NCI-H510A treated with DMSO at 0.1 percent for 48 hours (cell line): ENCODE data around the gene CPB1.

ENCODE experiments used
- DNase-seq: peaks from one replicate; lab custom pipeline; 2025; lab: John Stamatoyannopoulos, UW

Gene CPB1

DNA sequence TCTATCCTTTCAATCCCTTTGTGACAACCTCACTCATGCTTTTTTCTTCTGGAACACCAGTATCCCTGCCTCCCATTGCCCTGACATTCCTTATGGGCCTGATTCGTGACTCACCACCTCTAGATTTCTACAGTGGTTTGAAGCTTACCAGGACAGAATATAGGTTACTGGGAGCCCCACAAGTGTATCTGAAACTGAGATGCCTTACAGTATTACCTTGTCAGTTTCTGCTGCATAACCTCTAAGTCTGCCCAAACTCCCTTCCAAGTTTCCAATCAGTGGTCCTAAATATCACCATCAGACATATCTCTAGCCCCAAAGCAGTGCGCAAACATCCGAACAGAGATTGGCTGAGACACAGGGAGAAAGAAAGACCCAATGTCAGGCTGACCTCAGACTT, 5.6 kb downstream of the CPB1 start:
- no peak for DNase-seq

DNA sequence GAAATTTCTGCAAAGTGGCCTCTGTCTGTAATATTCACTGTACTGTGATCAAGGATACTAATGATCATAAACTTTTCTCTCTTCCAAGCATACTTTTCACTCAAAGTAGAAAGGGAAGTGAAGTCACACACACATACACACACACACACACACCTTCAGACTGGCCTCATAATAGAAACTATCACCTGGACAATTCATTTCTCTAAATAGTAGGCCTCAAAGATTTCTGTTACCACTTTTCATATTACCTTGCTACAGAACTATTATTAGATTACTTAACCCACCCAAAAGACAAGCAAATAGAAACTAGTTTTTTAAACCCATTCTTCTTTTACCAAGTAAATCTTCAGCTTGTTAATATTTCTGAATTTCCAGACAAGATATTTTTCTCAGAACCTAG, 12.2 kb downstream of the CPB1 start:
- no peak for DNase-seq

DNA sequence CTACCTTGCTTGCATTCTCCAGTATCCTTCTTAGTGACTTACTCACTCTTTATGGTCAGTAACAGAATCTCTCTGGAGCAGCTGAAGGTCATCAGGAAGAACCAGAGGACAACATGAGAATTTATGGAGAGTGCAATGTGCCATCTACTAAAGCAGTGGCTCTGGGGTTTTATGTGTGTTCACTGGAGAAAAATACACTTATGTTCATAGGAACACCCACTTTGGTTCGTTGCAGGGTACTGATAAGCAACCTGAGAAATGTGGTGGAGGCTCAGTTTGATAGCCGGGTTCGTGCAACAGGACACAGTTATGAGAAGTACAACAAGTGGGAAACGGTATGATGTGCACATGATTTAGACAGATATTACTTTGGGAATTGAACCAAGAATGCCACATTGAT, 12.8 kb downstream of the CPB1 start:
- no peak for DNase-seq

DNA sequence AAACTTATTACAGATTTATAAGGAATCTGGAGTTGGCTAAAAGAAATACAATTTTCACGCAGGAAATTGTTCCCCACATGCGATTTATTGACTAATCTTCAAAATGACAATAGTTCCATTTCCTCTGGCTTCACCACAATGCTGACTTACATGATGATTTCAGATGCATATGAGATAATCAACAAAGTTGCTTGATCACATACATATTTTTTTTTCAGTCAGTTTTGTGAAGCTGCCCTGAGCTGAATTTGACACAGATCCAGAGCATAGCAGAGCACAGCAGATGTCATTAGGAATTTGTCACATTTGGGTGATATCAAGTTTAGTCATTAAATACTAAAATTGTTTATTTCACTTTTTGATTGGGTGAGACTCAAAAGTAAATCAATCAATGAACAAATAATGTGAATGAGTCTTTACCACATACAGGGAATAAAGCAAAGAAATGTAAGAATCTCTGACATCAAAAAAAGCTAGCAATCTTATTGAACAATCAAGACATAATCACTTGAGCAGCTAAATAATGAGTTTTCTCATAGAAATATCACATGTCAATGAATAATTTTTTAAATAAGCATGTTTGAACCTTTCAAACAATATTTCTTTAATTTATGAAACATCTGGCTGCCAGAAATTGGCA, 18.3 kb downstream of the CPB1 start:
- DNase-seq: no peak

DNA sequence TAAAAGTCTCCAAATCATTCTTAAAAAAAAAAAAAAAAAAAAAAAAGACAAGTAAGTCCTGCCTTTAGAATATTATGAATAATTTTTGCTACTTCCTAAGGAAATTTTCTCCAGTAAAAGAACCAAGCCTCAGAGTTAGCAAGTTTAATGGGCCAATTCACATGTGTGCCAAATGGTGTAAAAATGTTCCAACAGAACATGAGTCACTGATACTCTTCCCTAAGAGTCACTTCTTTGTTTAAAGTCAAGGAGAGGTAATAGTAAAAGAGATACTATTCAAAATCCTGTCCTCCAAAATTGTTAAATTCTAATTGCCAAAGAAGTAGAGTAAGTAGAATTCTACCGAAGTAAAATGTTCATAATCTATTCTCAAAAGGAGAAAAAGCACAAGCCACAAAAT, 19.7 kb downstream of the CPB1 start:
- no peak for DNase-seq

DNA sequence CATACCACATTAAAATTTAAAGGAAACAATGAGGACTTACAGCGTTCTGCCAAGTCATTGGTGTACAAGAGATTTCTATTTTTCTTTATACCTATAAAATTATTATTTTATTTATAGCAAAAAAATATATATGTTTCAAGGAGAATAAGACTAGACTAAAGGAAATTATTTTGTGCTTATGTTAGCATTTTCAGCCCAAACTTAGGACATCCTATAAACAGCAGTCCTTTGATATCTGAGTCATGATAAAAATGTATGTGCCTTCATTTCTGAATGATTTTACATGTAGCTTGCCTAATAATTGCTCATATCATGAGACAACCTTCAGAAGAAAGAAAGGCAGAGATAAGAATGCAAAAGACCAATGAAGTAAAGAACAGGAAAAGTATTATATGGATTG, 20.8 kb downstream of the CPB1 start:
- no peak for DNase-seq

DNA sequence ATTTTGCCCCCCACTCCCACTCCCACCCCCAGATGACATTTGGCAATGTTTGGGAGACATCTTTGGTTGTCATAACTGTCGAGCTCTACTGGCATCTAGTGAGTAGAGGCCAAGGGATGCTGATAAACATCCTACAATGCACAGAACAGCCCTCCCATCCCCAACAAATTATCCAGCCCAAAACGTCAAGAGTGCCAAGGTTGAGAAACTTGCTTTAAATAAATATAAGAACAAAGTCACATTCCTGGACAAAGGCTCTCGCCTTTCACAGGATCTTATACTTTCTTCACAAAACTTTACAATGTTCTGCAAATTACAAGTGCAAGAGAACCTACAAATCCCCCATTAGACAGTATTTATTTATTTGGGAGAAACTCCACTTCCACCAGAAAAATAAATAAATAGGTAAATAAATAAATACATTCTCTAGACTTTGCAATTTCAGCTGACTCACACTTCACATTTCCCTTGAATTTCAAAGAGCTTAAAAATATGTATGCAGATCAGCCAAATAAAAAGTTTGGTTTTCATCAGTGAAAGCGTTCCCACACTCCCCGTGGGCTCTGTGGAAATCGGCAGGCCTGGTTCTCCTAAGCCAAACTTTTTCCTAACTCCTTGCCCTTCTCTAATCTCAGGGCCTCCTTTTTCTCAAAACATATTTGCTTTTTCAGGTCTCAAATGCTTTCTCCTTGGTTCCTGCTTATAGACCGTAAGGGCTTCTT, 24.8 kb downstream of the CPB1 start:
- DNase-seq: no peak

DNA sequence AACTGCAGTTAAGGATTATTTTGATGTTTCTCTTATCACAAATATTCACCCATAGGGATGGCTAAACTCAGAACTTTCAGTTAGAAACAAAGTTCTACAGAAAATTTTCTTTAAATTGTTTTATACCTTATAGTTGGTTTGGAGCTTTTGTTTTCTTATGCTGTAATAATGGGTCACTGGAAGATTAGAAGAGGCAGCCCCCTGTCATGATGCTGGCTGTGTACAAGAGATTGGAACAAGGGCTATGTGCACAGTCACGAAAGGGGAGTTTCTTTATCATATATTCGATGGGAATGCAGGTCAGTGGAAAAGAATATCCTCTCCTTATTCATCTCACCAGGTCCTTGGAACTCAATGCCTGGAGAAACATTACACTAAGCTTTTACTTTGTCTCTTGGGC, 25.5 kb downstream of the CPB1 start:
- DNase-seq: no peak

DNA sequence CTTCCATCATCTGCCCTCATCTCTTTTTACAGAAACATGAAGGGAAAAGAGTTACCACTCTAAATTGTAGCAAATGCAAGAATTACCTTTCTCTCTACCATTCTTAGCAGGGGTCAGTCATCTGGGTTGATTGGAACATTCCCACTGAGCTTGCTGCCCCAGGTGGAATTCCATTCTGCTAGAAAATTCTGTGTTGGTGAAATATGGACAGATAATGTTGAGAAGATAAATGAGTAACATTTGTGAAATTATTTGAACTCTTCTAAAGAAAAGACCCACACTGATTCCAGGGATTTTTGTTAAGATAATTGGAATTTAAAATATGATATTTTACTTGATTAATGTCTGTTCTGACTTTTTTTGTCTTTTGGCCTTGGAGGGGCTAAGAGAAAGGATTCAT, 26.4 kb downstream of the CPB1 start:
- DNase-seq: no peak

DNA sequence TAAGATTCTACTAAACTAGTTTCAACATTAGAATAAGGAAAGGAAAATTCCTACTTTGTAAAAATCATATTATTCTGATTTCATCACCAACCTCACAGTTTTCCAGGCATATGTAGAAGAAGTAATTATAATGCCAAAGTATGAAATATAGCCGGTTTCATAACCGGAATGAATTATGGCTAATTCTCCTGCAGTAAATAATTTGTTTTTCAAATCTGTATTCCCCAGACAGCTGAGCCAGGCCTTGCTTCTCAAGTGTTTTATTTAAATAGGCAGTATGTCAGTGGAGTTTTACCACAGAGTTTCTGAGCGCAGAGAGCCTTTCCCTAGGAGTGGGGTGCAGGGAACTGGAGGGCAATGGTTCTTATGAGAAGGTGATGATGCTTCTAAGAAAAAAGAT, 28.8 kb downstream of the CPB1 start:
- DNase-seq: no peak

DNA sequence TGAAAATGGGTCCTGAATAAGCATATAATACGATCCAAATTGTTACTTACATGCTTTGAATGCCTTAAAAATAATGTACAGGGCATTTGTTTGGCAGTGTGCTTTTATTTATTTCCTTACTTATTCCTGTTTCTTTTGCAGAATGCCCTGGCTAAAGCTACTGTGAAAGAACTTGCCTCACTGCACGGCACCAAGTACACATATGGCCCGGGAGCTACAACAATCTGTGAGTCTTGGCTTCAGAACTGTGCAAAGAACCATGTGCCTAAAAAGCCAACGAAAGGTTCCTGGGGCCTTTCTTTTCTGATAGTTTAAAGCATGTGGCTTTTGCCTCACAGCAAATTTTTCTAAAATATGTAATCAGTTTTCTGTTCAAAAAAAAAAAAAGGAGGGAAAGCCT, 29.7 kb downstream of the CPB1 start:
- DNase-seq: no peak

DNA sequence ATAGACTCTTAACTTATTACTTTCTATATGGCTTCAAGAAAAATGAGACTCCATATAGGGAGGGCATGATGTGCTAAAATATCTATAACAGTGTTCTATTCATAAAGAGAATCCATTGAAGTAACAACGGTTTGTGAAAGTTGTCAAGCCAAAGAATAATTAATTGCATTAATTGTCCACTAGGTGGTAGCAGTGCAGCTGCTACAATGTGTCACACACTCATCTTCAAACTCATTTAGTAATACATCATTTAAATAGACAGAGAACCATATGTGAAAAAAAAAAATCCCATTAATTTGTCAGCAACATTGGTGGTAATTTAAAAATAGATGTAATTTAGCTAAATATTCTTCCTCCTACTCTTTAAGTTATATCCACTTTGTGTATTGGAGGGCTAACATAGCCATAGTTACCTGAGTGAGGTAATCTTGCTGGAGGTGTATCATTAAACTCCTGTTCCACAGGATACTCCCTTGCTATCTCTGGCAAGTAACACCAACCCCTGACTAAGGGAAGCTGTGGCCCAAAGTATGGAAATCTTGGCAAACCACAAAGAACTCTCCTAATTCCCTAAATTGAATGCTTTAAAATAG, 33.8 kb downstream of the CPB1 start:
- peak; percentile 69 for DNase-seq

DNA sequence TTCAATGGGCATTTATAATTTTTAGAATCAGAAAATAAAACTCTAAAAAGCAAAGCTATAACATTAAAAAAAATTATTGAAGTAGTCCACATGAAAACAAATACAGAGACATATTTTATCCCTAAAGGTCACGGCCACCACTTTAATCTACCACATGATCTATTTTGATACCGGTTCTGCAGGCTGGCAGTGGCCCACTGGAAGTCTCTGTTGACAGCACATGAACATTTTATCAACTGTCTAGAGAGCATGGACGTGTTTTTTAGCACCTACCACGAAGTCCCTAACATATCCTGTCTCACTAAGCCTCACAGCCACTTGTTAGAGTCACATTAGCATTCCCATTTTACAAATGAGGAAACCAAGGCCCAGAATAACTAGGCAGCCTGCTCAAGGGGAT, 35.7 kb downstream of the CPB1 start:
- no peak for DNase-seq

DNA sequence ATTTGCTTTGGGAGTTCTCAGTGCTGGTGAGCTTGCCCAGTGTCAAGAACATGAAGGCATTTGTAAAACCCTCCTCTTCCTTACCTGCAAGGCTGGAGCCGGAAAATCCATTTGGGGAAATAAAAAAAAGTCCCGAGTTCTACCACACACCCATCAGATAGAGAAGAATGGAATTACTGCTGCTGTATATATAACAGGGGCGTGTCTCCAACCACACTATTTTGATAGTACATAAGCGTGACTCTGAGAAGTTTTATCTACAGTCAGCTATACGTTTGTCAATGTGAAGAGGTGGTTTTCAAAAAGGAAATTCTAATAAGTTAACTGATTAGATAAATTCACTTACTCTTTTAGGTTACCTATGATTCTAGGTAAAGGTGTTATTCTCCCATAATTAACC, 36.2 kb downstream of the CPB1 start:
- DNase-seq: no peak

DNA sequence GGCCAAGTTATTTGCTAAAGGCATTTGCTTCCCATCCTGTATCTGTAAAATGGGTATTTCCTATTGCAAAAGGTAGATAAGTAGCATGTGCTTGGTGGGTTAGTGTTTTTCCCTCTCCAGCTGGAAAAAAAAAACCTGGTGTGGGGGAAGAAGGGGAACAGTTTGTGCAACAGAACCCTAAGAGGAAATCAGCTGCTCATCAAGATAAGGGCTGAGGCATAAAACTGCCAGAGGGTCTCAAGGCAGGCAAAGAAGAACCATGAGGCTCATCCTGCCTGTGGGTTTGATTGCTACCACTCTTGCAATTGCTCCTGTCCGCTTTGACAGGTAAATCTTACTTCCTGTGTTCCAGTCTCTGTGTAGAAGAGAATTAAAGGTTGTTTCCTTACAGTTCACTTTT, 37.4 kb downstream of the CPB1 start, which contains the start of gene CPA3:
Gene CPA3, plus strand, starts transcription at position 248 of the 400 bp plus-strand sequence. Its CDS starts 12 bp downstream, at position 260.
- no peak for DNase-seq

DNA sequence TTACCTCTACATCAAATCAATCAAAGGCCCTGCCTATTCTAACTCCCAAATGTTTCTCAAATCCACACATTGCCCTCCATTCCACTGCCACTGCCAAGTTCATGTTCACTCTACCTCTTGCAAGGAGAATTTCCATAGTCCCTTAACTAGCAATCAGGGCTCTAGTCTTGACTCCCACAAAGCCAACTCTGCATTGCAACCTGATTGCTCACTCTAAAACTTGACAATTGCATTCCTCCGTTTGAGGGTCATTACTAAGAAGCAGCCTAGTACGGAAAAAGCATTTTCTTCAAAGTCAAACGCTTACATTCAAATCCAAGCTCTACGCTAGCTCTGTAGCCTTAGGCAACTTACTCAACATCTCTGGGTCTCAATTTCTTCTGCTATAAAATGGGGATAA, 38.6 kb downstream of the CPB1 start:
- DNase-seq: no peak

DNA sequence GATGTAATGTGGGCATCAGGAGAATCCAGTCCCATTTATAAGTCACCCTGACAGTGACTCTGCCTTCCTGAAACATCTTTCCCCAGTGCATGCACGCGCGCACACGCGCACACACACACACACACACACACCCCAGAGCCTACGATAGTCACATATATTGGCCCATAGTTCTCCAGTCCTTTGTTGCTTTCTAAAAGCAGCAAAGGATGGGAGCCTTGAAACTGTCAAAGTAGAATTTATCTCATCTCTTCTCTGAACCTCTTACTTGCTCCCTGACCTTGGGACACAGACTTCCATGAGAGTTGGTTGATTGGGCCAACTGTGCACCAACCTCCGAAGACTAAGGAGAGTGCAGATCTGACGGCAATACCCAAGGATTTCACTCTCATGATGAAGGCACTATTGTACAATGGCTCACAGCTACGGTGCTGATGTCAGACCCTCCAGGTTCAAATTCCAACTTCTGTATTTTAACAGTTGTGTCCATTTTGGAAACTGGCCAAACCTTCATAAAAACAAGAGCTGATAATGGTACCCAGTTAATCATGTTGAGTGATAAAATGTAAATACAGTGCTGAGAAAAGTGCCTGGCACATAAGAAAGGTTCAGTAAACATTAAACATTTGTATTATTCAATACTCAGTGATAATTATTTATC, 45.8 kb downstream of the CPB1 start:
- peak; percentile 15 for DNase-seq

DNA sequence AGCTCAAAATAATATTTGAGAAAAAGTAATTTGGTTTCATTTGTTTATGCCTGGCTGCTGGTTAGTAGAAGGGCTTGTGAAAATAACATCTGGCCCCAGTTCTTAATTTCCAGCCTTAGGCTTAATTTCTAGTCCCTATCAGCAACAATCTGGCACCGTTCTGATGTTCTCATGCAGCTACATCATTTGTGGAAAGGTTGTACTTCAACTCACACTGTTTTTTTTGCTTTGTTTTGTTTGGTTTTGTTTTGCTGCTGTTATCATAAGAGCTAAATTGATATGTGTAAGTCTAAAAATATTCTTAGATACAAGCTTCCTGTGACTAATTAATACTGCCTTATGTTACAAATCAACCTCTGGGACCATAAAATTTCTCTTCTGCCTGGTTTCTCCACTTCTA, 46.4 kb downstream of the CPB1 start:
- DNase-seq: no peak

DNA sequence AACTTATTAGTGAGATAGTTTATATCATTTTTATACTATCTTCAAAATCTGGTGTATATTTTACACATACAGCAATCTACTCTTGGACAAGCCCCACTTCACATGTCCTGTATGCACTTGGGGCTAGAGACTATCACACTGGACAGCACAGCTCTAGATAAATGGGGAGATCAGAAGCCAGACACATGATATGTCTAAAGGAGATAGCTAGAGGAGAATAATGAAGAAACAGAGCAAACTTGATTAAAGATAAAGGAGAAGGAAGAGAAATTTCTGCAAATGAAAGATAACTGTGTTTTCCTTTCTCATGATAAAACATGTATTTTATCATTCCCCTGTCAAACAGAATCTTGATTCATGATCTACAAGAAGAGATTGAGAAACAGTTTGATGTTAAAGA, 50.5 kb downstream of the CPB1 start:
- DNase-seq: no peak

DNA sequence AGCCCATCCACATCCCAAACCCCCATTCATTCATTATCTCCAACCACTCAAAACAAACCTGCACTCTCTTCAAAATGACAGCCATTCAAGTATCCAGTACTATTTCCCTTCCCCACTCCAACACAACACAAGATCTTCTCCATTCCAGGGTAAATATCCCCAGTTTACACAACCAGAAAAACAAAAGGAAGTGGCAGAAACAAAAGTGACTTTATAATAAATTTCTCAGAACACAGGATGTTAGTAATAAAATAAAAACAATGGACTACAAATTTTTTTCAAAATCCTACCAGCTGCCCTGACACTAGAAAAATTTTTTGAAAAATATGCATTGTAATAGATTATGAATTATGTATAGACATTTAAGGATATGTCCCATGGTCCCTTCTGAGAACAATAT, 51.6 kb downstream of the CPB1 start:
- DNase-seq: peak; percentile 55

DNA sequence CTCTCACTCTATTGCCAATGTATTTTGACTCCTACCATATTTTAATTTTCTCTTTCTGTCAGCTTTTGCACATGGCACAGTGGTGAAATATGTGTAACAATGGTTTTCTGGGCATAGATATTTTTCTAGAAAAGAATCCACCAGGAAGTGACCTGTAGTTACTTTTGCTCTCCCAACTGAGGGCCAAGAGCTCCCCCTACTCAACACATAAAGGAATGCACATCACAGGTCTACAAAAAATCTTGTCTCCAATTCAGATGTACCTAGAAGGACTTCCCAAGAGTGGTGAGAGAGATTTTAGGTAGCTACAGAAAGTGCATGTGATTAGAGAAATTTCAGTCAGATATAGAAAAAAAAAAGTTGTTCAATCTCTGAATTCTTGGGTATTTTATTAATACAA, 53.1 kb downstream of the CPB1 start:
- DNase-seq: no peak

DNA sequence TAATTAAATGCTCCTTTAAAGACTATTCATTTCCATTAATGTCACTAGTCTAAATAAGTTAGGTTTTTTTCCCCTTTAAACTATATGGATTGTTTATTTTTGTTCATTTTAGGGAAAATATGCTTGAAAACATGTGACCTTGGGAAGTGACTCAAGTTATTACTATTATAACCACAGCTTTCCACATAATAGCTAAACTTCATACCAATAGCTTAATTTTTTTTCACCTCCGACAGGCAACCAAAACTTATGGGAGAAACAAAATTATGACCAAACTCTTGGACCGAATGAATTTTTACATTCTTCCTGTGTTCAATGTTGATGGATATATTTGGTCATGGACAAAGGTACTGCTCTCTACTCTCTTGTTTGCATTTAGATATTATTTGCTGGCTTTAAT, 53.7 kb downstream of the CPB1 start:
- DNase-seq: no peak

DNA sequence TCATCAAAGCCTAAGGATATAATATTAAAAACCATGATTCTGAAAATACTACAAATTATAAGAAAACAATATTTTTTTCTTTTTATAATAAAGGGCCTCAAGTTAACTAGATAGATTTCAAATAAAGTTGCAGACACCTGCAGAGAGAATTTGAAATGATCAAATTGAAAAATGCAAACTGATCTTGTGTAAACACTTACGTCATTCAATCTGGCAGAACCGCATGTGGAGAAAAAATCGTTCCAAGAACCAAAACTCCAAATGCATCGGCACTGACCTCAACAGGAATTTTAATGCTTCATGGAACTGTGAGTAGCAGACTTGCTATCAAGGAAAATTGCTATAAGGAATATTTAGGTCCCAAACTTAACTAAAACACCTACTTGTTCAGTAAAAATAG, 54.7 kb downstream of the CPB1 start:
- DNase-seq: peak; percentile 39
